Peyer's patch (tissue), 4 donors: ENCODE data around the gene DGKA.

ENCODE experiments used
- CTCF ChIP-seq, 6 experiments: fragments of 450-650 bp in 4 of 6; fragments of 200-600 bp in 2 of 6; sonication (generic) in 1 of 6; IDR thresholded peaks; one replicate each; pipeline ENCODE4 v1.5.1; 2017 to 2019; ENCODE audit warnings: antibody characterized with exemption in 6 of 6, mild to moderate bottlenecking in 3 of 6, moderate library complexity in 1 of 6
- POLR2A ChIP-seq, 2 donors: fragments of 450-650 bp; IDR thresholded peaks; one replicate each; pipeline ENCODE4 v1.5.1; 2017; ENCODE audit warnings: antibody characterized with exemption in 2 of 2, mild to moderate bottlenecking in 2 of 2, moderate library complexity in 2 of 2

DNA sequence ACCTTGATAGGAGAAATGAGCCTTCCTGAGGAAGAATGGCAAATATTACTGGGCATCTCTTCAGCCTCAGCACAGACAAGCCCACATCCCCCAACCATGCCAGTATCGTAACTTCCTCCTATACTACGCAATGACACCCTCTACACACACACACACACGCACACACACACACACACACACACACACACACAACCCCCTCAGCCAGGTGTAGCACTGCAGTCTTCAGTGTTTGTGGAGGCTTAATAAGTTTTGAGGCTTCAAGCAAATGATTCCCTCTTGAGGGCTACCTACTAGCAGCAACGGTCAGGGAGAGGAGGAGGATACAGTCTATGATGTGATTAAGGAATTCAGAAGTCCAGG, 1.6 kb downstream of the DGKA start:
- TF ChIP-seq CTCF (IDR thresholded peaks at IDR 0.05) (no peak), POLR2A (IDR thresholded peaks at IDR 0.05) (peak in 1 of 2 donors; percentile 6)
